AG10803 (cell line): ENCODE data around the gene RBM34.

Experiments used
- DNase-seq: peaks from one replicate; pipeline ENCODE4 v3.0.0; 2010; ENCODE audit warnings: low read depth
- H3K4me3 ChIP-seq: 2 replicates; pipeline ENCODE4 v1.5.1; 2011; ENCODE audit warnings: mild to moderate bottlenecking, low read length, control low read depth
- TF ChIP-seq, protein P1 (sequence below): conservative IDR thresholded peaks from 2 replicates; pipeline ENCODE4 v1.5.1; 2011; ENCODE audit warnings: mild to moderate bottlenecking, low read length, control low read depth, inconsistent platforms

Gene RBM34

DNA sequence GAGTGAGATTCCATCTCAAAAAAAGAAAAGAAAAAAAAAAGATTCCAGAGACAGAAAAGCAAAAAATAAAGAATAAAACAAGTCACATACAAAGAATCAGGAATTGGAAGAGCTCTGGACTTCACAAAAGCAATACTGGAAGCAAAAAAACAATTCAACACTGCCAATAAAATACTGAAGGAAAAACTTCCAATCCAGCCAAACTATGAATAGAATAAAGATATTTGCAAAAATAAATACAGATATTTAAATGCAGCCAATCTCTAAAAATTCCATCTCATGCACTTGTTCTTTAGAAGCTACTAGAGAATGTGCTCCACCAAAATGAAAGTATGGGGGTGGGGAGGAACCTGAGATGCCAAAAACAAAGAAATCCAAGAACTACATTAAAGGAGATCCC is 29.4 kb upstream of the RBM34 start:
- no peak overlapping the region for H3K4me3 ChIP-seq
- DNase-seq = no peak
- TF ChIP-seq, protein P1, sequence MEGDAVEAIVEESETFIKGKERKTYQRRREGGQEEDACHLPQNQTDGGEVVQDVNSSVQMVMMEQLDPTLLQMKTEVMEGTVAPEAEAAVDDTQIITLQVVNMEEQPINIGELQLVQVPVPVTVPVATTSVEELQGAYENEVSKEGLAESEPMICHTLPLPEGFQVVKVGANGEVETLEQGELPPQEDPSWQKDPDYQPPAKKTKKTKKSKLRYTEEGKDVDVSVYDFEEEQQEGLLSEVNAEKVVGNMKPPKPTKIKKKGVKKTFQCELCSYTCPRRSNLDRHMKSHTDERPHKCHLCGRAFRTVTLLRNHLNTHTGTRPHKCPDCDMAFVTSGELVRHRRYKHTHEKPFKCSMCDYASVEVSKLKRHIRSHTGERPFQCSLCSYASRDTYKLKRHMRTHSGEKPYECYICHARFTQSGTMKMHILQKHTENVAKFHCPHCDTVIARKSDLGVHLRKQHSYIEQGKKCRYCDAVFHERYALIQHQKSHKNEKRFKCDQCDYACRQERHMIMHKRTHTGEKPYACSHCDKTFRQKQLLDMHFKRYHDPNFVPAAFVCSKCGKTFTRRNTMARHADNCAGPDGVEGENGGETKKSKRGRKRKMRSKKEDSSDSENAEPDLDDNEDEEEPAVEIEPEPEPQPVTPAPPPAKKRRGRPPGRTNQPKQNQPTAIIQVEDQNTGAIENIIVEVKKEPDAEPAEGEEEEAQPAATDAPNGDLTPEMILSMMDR = no peak

DNA sequence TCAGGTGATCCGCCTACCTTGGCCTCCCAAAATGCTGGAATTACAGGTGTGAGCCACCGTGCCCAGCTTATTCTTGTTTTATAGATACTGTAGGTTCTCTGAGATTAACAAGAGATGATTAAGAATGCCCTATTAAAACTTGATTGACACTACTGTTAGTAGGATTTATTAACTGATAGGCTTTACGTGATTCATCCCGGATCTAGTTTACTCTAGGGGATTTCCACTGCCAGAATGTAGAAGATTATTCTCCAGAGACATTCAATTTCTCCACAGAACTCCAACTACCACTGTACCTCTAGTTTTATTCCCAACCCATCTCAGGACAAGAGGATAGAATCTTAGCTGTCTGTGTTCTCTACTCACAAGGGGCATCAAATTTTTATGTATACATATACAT is 26.3 kb upstream of the RBM34 start:
- H3K4me3 ChIP-seq = no peak overlapping the region
- TF ChIP-seq, protein P1 = no peak
- no peak for DNase-seq

DNA sequence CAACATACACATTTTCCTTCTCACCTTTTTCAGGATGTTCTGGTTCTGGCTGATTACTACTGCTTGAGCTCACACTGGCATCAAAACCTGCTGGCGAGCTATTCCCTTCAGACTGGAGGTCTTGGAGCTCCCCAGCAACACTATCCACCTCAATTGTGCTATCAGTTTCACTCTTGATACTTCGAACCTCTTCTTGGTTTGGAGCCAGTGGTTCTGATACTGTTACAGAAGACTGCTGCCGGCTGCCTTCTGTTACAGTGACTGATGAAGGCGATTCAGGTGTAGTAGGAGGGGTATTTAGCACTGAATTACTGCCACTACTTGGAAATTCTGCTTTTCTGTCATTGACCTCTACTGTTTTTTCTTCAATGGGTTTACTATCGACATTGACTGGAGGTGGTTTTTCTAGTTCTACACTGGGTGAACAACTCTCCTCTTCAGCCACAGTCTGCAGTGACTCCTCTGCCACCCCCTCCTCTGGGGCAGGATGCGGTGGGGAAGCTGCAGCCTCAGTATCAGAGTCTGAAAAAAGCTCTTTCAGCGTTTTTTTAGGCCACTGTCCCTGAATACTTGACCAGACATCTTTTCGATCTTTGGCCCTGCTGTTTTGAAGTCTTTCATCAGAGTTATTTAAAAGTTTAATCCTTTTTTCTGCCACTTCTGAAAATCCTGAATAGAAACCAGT is 20.7 kb upstream of the RBM34 start:
- H3K4me3 ChIP-seq = no peak overlapping the region
- DNase-seq = no peak
- TF ChIP-seq, protein P1 = no peak

DNA sequence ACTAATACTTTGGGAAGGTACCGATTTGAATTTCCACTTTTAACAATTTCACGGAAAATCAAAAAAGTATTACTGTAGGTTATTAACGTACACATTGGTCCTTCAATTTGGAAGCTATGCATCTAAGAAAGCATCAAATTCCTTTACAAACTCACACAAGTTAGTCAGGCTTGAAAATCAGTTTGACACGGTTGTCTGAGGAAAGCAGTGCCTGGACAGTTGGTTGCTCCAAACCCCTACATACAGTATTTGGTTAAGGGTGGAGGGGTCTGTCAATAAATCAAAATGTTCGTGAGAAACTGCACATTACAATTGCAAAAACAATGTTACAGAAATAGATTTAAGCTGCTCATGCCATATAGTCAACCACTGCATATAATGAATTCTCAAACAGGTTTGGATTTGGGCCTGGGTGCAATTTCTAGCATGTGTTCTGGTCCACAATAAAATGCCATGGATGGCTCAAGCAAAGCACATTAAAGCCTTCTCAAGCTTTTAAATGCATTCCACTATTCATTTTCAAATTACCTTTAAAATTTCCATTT is 19.9 kb upstream of the RBM34 start:
- no peak for DNase-seq
- no peak overlapping the region for H3K4me3 ChIP-seq
- TF ChIP-seq, protein P1 = no peak

DNA sequence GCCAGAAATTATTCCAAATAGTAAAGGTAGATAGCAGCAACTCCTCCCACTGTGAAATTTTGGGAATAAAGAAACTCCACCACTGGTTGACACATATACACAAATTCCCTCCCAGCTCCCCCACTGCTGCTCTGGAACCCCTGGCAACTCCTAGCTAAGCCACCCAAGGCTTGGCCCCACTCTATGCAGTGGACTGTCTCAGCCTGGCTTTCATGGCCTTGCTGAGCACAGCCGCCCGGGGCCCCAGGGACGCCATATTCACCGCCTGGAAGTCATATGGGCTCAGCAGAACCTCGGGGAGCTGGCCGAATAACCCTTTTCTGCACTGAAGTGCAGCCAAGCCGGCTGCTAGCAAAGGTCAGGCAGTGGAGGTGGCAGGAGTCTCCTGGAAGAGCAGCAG is 15.4 kb upstream of the RBM34 start:
- no peak overlapping the region for H3K4me3 ChIP-seq
- TF ChIP-seq, protein P1 = no peak
- no peak for DNase-seq

DNA sequence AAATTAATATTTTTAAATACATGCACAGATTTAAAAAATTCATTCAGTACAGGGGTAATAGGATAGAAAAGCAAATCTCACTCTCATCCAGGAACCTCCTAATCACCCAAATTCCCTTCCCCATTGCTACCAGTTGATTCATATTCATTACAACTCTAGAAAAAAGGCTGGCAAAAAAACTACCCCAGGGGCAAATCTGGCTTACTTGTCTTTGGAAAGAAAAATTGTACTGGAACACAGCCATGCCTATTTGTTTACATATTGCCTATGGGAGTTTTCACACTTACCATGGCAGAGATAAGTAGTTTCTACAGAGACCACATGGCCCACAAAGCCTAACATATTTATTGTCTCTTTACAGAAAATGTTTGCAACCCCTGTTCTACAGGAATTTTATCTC is 8.9 kb upstream of the RBM34 start:
- TF ChIP-seq, protein P1 = no peak
- H3K4me3 ChIP-seq = no peak overlapping the region
- no peak for DNase-seq

DNA sequence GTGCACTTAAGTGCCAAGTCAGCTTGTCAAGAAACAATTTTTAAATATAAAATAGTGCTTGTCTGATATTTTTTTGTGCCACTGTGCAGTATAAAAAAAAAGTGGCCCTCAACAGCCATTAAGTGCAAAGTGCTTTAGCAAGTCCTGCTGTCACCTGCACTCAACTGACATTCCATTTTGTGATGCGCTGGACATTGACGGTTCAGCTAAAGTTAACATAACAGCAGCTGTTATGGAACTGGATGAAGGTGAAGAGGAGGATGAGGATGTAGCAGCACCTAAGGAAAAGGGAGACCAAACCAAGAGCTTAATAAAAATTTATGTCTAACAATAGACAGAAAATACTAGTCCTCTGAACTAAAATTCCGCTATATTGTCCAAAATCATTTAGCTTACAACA is 7.3 kb upstream of the RBM34 start:
- no peak overlapping the region for H3K4me3 ChIP-seq
- TF ChIP-seq, protein P1 = no peak
- DNase-seq = no peak
